ENCODE results near the gene CD3D. TPM values are rescaled to one million over a fixed set of nuclear protein-coding genes. Genes with fewer than 3 reads are reported as not detected.

Gene CD3D
- total RNA-seq, 6 experiments from 2014 or later: 0.64 to 0.98 (median 0.89) TPM; not detected in 2

DNA sequence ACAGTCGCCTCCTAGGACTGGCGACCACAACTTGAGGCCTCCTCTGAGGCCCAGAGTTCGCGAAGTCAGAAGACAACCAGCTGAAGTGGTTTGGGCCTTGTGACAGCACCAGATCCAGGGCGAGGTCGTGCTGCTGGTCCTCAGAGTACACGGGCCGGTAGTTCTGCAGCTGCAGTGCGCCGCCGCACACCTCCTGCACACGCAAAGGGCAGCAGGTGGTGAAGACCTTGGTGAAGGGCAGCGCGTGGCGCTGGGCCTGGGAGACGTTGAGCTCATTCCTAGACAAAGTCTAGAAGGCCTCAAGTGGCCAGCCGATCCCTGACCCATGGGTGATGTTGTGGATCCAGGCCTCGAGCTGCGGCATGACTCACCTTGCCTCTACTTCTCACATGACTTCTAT lies 19.8 kb downstream of the CD3D start:
- H3K9me3 ChIP-seq: no peaks in the 10 kb centered on the region
- TF ChIP-seq POLR2A (IDR thresholded peaks at IDR 0.05): no peak
- TF ChIP-seq, protein P1, sequence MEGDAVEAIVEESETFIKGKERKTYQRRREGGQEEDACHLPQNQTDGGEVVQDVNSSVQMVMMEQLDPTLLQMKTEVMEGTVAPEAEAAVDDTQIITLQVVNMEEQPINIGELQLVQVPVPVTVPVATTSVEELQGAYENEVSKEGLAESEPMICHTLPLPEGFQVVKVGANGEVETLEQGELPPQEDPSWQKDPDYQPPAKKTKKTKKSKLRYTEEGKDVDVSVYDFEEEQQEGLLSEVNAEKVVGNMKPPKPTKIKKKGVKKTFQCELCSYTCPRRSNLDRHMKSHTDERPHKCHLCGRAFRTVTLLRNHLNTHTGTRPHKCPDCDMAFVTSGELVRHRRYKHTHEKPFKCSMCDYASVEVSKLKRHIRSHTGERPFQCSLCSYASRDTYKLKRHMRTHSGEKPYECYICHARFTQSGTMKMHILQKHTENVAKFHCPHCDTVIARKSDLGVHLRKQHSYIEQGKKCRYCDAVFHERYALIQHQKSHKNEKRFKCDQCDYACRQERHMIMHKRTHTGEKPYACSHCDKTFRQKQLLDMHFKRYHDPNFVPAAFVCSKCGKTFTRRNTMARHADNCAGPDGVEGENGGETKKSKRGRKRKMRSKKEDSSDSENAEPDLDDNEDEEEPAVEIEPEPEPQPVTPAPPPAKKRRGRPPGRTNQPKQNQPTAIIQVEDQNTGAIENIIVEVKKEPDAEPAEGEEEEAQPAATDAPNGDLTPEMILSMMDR (IDR thresholded peaks at IDR 0.05): no peak
- H3K36me3 ChIP-seq: no peaks in the 10 kb centered on the region
- no peak overlapping the region for H3K4me3 ChIP-seq
- H3K4me1 ChIP-seq: peaks cover 0 to 14% (median 7%) of the 10 kb centered on the region in 4 donors
- 93% methylated on average over 6 of the region's 19 CpGs for WGBS (ENCODE audit: insufficient coverage, low coverage, low lambda C conversion rate, missing lambda C conversion rate)
- intact Hi-C loops (cut with DNase I): no loop called here
- ATAC-seq (no peak), DNase-seq (no peak)
- H3K27me3 ChIP-seq: no peaks in the 10 kb centered on the region
- H3K27ac ChIP-seq: no peak overlapping the region

DNA sequence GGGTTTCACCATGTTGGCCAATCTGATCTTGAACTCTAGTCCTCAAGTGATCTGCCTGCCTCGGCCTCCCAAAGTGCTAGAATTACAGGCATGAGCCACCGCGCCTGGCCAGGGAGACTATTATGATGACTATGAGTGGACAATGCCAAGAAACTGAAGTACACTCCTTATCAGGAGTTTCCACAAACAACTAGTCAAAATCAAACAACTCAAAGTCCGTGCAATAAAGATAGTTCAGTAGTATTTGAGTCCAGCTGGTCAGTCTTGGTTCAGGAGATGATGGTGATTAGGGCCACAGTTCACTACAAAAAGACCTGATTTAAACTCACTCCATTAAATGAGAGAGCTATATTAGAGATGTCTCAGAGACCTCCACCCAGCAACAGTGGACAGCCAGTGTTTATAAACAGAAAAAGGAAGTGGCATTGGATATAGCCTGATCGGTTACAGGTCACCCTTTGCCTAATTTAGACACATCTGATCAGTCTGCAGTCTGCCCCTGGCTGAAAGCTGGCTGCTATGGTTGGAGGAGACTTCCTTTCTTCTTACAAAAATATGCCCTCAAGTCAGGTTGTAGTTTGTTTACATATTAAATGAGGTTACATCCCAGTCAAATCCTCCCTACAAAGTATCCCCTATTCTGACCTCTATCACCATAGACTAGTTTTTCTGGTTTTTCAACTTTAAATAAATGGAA lies 21.0 kb downstream of the CD3D start:
- TF ChIP-seq, protein P1 (IDR thresholded peaks at IDR 0.05): no peak
- TF ChIP-seq POLR2A (IDR thresholded peaks at IDR 0.05): no peak
- no peaks in the 10 kb centered on the region for H3K27me3 ChIP-seq
- peaks cover 0 to 14% (median 7%) of the 10 kb centered on the region in 4 donors for H3K4me1 ChIP-seq
- ATAC-seq (peak; percentile 87 to 95 (median 91)), DNase-seq (peak; percentile 52 to 83 (median 78))
- no peaks in the 10 kb centered on the region for H3K9me3 ChIP-seq
- H3K27ac ChIP-seq: peak overlapping the region in 2 of 3 donors; percentile 44 to 47
- intact Hi-C loops (cut with DNase I): no loop called here
- no peaks in the 10 kb centered on the region for H3K36me3 ChIP-seq
- H3K4me3 ChIP-seq: no peak overlapping the region
- WGBS (ENCODE audit: insufficient coverage, low coverage, low lambda C conversion rate, missing lambda C conversion rate): 32% methylated on average over 5 of the region's 5 CpGs

DNA sequence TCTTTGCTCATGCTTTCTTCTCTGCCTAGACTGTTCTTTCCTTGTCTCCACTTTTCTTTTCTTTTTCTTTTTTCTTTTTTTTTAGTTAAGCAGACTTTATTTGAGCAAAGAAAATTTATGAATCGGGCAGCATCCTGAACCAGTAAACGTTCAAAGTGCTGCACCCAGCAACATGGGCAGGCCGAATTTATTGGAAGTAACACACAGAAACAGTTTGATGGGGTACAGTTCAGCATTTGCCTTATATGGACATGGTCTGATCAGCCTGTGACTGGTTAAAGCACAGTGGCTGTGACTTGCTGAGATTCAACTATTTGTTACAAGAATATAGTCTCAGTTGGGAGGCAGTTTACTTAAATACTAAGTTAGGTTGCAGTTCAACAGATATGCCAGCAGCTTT lies 22.0 kb downstream of the CD3D start:
- DNase-seq (no peak), ATAC-seq (no peak)
- WGBS (ENCODE audit: insufficient coverage, low coverage, low lambda C conversion rate, missing lambda C conversion rate): 90% methylated on average over 3 of the region's 3 CpGs
- TF ChIP-seq, protein P1 (IDR thresholded peaks at IDR 0.05): no peak
- TF ChIP-seq POLR2A (IDR thresholded peaks at IDR 0.05): no peak
- Histone ChIP-seq H3K9me3 (no peaks in the 10 kb centered on the region), H3K4me1 (peaks cover 0 to 14% (median 7%) of the 10 kb centered on the region in 4 donors), H3K36me3 (no peaks in the 10 kb centered on the region), H3K27me3 (no peaks in the 10 kb centered on the region), H3K27ac (no peak overlapping the region), H3K4me3 (no peak overlapping the region)
- intact Hi-C loops (cut with DNase I): no loop called here

DNA sequence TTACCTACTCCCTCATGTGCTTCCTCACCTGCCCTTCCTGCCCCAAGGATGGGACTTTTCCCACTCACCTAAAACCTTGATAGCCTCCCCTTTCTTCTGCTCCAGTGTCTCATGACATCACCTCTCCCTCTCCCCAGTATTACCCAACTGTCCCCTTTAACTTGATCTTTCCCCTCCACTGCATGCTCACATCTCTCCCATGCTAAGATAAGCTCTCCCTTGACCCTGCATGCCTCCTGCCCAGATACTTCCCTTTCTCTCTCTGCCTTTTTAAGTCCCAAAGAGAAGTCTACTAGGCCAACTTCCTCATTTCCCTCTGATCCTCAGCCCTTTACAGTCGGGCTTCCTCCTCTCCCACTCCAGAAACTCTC lies 23.2 kb downstream of the CD3D start:
- ATAC-seq: peak in 1 of 4 donors; percentile 29
- Histone ChIP-seq H3K4me1 (peaks cover 0 to 19% (median 9%) of the 10 kb centered on the region in 4 donors), H3K36me3 (no peaks in the 10 kb centered on the region), H3K4me3 (no peak overlapping the region), H3K27me3 (no peaks in the 10 kb centered on the region), H3K27ac (no peak overlapping the region), H3K9me3 (no peaks in the 10 kb centered on the region)
- WGBS (ENCODE audit: insufficient coverage, low coverage, low lambda C conversion rate, missing lambda C conversion rate): 69% methylated on average over 1 of the region's 1 CpG
- no peak for DNase-seq
- TF ChIP-seq, protein P1 (IDR thresholded peaks at IDR 0.05): no peak
- TF ChIP-seq POLR2A (IDR thresholded peaks at IDR 0.05): no peak
- intact Hi-C loops (cut with DNase I): no loop called here
